WTC11 (cell line): ENCODE results near the gene WASHC3. TPM values are rescaled to one million over a fixed set of nuclear protein-coding genes. Genes with fewer than 3 reads are reported as not detected.

Source experiments
- ATAC-seq: fragments of 200-7000 bp; cut with Tn5 transposase; 2 replicates; pipeline ENCODE4 v1.10.0; 2021; ENCODE audit warnings: mild to moderate bottlenecking, moderate library complexity
- CTCF ChIA-PET: fragments of 300-600 bp; sonication (Branson Sonifier 250); formaldehyde crosslinking; loops from one replicate; lab custom pipeline; 2021; ENCODE audit warnings: antibody characterized with exemption; lab: Charles Lee
- POLR2A ChIA-PET: fragments of 350-600 bp; sonication (Branson Sonifier 250); formaldehyde crosslinking; loops from one replicate; lab custom pipeline; 2021; ENCODE audit warnings: antibody characterized with exemption; lab: Charles Lee
- DNase-seq: peaks from one replicate; pipeline ENCODE4 v3.0.0; 2021; ENCODE audit warnings: low spot score
- H3K27ac Mint-ChIP-seq: 2 replicates; pipeline ENCODE4 v1.8.0; 2021; ENCODE audit warnings: mixed read lengths
- H3K27me3 Mint-ChIP-seq: 2 replicates; pipeline ENCODE4 v1.8.0; 2021; ENCODE audit warnings: low read depth, mild to moderate bottlenecking, moderate library complexity, mixed read lengths
- H3K36me3 Mint-ChIP-seq: 2 replicates; pipeline ENCODE4 v1.8.0; 2021; ENCODE audit warnings: mixed read lengths
- H3K4me1 Mint-ChIP-seq: 2 replicates; pipeline ENCODE4 v1.8.0; 2022; ENCODE audit warnings: mixed read lengths
- H3K4me3 Mint-ChIP-seq: 2 replicates; pipeline ENCODE4 v1.8.0; 2021; ENCODE audit warnings: mild to moderate bottlenecking, moderate library complexity, mixed read lengths
- H3K9me3 Mint-ChIP-seq: 2 replicates; pipeline ENCODE4 v1.8.0; 2021; ENCODE audit warnings: mixed read lengths
- ATF1 ChIP-seq: sonication (generic); formaldehyde crosslinking; IDR thresholded peaks from 2 replicates; pipeline ENCODE4 v1.8.1; 2023; ENCODE audit warnings: mild to moderate bottlenecking, moderate library complexity, missing genetic modification reagents
- E2F1 ChIP-seq: sonication (generic); formaldehyde crosslinking; IDR thresholded peaks from 2 replicates; pipeline ENCODE4 v1.8.0; 2022; ENCODE audit warnings: mild to moderate bottlenecking, missing genetic modification reagents
- ERG ChIP-seq: fragments of 250-450 bp; sonication (Bioruptor Pico); IDR thresholded peaks from 2 replicates; pipeline ENCODE4 v1.8.0; 2021; ENCODE audit warnings: mild to moderate bottlenecking
- IRF1 ChIP-seq: sonication (generic); formaldehyde crosslinking; IDR thresholded peaks from 2 replicates; pipeline ENCODE4 v1.8.0; 2023; ENCODE audit warnings: missing genetic modification reagents
- JAZF1 ChIP-seq: fragments of 250-450 bp; sonication (Bioruptor Pico); IDR thresholded peaks from 2 replicates; pipeline ENCODE4 v1.9.0; 2021; ENCODE audit warnings: moderate library complexity, mild to moderate bottlenecking, inconsistent platforms
- MAX ChIP-seq: sonication (generic); formaldehyde crosslinking; IDR thresholded peaks from 2 replicates; pipeline ENCODE4 v1.8.0; 2022; ENCODE audit warnings: mild to moderate bottlenecking, missing genetic modification reagents
- MXD4 ChIP-seq: fragments of 250-450 bp; sonication (Bioruptor Pico); IDR thresholded peaks from 2 replicates; pipeline ENCODE4 v1.8.0; 2021; ENCODE audit warnings: mild to moderate bottlenecking, moderate library complexity, borderline replicate concordance
- OVOL2 ChIP-seq: fragments of 250-450 bp; sonication (Bioruptor Pico); IDR thresholded peaks from 2 replicates; pipeline ENCODE4 v1.9.0; 2021; ENCODE audit warnings: mild to moderate bottlenecking, borderline replicate concordance
- ZNF121 ChIP-seq: sonication (generic); formaldehyde crosslinking; IDR thresholded peaks from 2 replicates; pipeline ENCODE4 v1.8.0; 2023; ENCODE audit warnings: missing genetic modification reagents
- ZNF396 ChIP-seq: fragments of 250-450 bp; sonication (Bioruptor Pico); IDR thresholded peaks from 2 replicates; pipeline ENCODE4 v1.8.0; 2021; ENCODE audit warnings: mild to moderate bottlenecking, moderate library complexity, borderline replicate concordance
- total RNA-seq: library from RNA; stranded (reverse); gene quantifications from 3 replicates; pipeline ENCODE4 v1.2.3, GENCODE V29; 2021
- TF ChIP-seq, protein P1 (sequence below): fragments of 250-450 bp; sonication (Bioruptor Pico); IDR thresholded peaks from 2 replicates; pipeline ENCODE4 v2.1.2; 2022; ENCODE audit warnings: mild to moderate bottlenecking, moderate library complexity
- TF ChIP-seq, protein P2 (sequence below): sonication (generic); formaldehyde crosslinking; IDR thresholded peaks from 2 replicates; pipeline ENCODE4 v1.8.0; 2022; ENCODE audit warnings: mild to moderate bottlenecking, missing genetic modification reagents
- TF ChIP-seq, protein P3 (sequence below): sonication (generic); formaldehyde crosslinking; IDR thresholded peaks from 2 replicates; pipeline ENCODE4 v1.8.0; 2023; ENCODE audit warnings: missing genetic modification reagents, mild to moderate bottlenecking, borderline replicate concordance
- TF ChIP-seq, protein P4 (sequence below): fragments of 200-600 bp; IDR thresholded peaks from 2 replicates; pipeline ENCODE4 v1.8.0; 2022; ENCODE audit warnings: antibody characterized with exemption

The WASHC3 gene
- total RNA-seq, 1 experiment from 2014 or later, result 6.0 TPM

DNA sequence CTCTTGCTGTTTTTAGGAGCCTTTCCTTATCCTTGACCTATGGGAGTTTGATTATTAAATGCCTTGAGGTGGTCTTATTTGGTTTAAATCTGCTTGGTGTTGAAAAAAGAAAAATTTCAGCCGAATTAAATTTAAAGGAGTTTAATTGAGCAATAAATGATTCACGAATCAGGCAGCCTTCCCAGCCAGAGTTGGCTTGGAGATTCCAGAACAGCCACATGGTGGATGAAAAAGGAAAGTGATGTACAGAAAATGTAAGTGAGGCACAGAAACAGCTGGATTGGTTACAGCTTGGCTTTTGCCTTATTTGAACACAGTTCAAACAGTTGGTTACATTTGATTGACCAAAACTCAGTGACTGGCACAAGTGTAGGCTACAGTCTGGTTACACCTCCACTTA, 69.7 kb downstream of the WASHC3 start:
- TF ChIP-seq ATF1 (CRISPR knock-in tag), result no peak
- TF ChIP-seq, protein P1, sequence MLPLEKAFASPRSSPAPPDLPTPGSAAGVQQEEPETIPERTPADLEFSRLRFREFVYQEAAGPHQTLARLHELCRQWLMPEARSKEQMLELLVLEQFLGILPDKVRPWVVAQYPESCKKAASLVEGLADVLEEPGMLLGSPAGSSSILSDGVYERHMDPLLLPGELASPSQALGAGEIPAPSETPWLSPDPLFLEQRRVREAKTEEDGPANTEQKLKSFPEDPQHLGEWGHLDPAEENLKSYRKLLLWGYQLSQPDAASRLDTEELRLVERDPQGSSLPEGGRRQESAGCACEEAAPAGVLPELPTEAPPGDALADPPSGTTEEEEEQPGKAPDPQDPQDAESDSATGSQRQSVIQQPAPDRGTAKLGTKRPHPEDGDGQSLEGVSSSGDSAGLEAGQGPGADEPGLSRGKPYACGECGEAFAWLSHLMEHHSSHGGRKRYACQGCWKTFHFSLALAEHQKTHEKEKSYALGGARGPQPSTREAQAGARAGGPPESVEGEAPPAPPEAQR (CRISPR knock-in tag), result no peak
- no peak for TF ChIP-seq IRF1
- TF ChIP-seq, protein P2, sequence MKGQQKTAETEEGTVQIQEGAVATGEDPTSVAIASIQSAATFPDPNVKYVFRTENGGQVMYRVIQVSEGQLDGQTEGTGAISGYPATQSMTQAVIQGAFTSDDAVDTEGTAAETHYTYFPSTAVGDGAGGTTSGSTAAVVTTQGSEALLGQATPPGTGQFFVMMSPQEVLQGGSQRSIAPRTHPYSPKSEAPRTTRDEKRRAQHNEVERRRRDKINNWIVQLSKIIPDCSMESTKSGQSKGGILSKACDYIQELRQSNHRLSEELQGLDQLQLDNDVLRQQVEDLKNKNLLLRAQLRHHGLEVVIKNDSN (CRISPR knock-in tag), result no peak
- Mint-ChIP-seq H3K4me3 (no peak overlapping the region), H3K36me3 (no peaks in the 10 kb centered on the region), H3K27me3 (no peaks in the 10 kb centered on the region), H3K4me1 (no peaks in the 10 kb centered on the region), H3K9me3 (no peaks in the 10 kb centered on the region), H3K27ac (no peak overlapping the region)
- DNase-seq (no peak), ATAC-seq (no peak)
- POLR2A ChIA-PET, result no interaction called here
- CTCF ChIA-PET, result no interaction called here

- H3K4me3 Mint-ChIP-seq, result no peak overlapping the region
- ChIA-PET CTCF (interaction anchor here (0.7 kb wide), 1 partner anchor 181 kb away, joined by 4 read pairs; no protein-coding TSS in a partner anchor), POLR2A (no interaction called here)
- no peak overlapping the region for H3K27ac Mint-ChIP-seq
- no peak for TF ChIP-seq ERG
- TF ChIP-seq OVOL2 (CRISPR knock-in tag), result no peak
- no peak for TF ChIP-seq MAX (CRISPR knock-in tag)
- TF ChIP-seq, protein P3, sequence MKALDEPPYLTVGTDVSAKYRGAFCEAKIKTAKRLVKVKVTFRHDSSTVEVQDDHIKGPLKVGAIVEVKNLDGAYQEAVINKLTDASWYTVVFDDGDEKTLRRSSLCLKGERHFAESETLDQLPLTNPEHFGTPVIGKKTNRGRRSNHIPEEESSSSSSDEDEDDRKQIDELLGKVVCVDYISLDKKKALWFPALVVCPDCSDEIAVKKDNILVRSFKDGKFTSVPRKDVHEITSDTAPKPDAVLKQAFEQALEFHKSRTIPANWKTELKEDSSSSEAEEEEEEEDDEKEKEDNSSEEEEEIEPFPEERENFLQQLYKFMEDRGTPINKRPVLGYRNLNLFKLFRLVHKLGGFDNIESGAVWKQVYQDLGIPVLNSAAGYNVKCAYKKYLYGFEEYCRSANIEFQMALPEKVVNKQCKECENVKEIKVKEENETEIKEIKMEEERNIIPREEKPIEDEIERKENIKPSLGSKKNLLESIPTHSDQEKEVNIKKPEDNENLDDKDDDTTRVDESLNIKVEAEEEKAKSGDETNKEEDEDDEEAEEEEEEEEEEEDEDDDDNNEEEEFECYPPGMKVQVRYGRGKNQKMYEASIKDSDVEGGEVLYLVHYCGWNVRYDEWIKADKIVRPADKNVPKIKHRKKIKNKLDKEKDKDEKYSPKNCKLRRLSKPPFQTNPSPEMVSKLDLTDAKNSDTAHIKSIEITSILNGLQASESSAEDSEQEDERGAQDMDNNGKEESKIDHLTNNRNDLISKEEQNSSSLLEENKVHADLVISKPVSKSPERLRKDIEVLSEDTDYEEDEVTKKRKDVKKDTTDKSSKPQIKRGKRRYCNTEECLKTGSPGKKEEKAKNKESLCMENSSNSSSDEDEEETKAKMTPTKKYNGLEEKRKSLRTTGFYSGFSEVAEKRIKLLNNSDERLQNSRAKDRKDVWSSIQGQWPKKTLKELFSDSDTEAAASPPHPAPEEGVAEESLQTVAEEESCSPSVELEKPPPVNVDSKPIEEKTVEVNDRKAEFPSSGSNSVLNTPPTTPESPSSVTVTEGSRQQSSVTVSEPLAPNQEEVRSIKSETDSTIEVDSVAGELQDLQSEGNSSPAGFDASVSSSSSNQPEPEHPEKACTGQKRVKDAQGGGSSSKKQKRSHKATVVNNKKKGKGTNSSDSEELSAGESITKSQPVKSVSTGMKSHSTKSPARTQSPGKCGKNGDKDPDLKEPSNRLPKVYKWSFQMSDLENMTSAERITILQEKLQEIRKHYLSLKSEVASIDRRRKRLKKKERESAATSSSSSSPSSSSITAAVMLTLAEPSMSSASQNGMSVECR (CRISPR knock-in tag), result no peak
- TF ChIP-seq E2F1 (CRISPR knock-in tag), result no peak
- no peak for TF ChIP-seq ZNF396 (CRISPR knock-in tag)
- no peaks in the 10 kb centered on the region for H3K27me3 Mint-ChIP-seq
- H3K36me3 Mint-ChIP-seq, result no peaks in the 10 kb centered on the region
- no peaks in the 10 kb centered on the region for H3K9me3 Mint-ChIP-seq
- H3K4me1 Mint-ChIP-seq, result no peaks in the 10 kb centered on the region
- DNase-seq, result no peak
- ATAC-seq, result no peak
Observed at GRCh38 chr12:101982307-101982706, 79.5 kb downstream of the WASHC3 start.

GRCh38 chr12:101981868-101982267, 79.9 kb downstream of the WASHC3 start:
- Mint-ChIP-seq H3K27ac (no peak overlapping the region), H3K4me1 (no peaks in the 10 kb centered on the region), H3K4me3 (no peak overlapping the region), H3K27me3 (no peaks in the 10 kb centered on the region), H3K9me3 (no peaks in the 10 kb centered on the region), H3K36me3 (no peaks in the 10 kb centered on the region)
- DNase-seq, result no peak
- ATAC-seq, result no peak
- CTCF ChIA-PET, result no interaction called here
- POLR2A ChIA-PET, result no interaction called here
- TF ChIP-seq MXD4, result no peak
- TF ChIP-seq, protein P4, sequence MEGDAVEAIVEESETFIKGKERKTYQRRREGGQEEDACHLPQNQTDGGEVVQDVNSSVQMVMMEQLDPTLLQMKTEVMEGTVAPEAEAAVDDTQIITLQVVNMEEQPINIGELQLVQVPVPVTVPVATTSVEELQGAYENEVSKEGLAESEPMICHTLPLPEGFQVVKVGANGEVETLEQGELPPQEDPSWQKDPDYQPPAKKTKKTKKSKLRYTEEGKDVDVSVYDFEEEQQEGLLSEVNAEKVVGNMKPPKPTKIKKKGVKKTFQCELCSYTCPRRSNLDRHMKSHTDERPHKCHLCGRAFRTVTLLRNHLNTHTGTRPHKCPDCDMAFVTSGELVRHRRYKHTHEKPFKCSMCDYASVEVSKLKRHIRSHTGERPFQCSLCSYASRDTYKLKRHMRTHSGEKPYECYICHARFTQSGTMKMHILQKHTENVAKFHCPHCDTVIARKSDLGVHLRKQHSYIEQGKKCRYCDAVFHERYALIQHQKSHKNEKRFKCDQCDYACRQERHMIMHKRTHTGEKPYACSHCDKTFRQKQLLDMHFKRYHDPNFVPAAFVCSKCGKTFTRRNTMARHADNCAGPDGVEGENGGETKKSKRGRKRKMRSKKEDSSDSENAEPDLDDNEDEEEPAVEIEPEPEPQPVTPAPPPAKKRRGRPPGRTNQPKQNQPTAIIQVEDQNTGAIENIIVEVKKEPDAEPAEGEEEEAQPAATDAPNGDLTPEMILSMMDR, result no peak
- TF ChIP-seq JAZF1, result no peak
- TF ChIP-seq ZNF121 (CRISPR knock-in tag), result no peak
